ENCODE data around the gene TMEM91.
"Not testable (repeated sequence)": the region's sequence is repeated elsewhere in the genome, so short reads cannot be mapped to it uniquely, and the experiment has no call there.

TMEM91 gene

GRCh38 chr19:41381536-41381935, 5.2 kb downstream of the TMEM91 start:
- not testable (repeated sequence) for FAIRE-seq

GRCh38 chr19:41384351-41384750, 8.0 kb downstream of the TMEM91 start:
- FAIRE-seq, result no peak

- FAIRE-seq, result no peak
Measured at GRCh38 chr19:41386442-41386841, 10.1 kb downstream of the TMEM91 start.

GRCh38 chr19:41391618-41392017, 15.3 kb downstream of the TMEM91 start:
- FAIRE-seq, result no peak

- FAIRE-seq, result no peak
Measured at GRCh38 chr19:41392775-41393174, 16.4 kb downstream of the TMEM91 start.

GRCh38 chr19:41395355-41395754, 19.0 kb downstream of the TMEM91 start:
- no peak for FAIRE-seq

GRCh38 chr19:41397086-41398049, 21.0 kb downstream of the TMEM91 start, which contains the start of the genes BCKDHA and EXOSC5:
Gene BCKDHA (plus strand): TSS chr19:41397818. CDS start chr19:41397828, 10 bp downstream.
Gene EXOSC5 (minus strand): TSS chr19:41397359. CDS start chr19:41397328, 31 bp downstream.
- FAIRE-seq, result peak; percentile 98

GRCh38 chr19:41398050-41398418, 21.7 kb downstream of the TMEM91 start:
- no peak for FAIRE-seq

- no peak for FAIRE-seq
Measured at GRCh38 chr19:41398598-41398997, 22.3 kb downstream of the TMEM91 start.

- no peak for FAIRE-seq
Measured at GRCh38 chr19:41399091-41399490, 22.8 kb downstream of the TMEM91 start.

GRCh38 chr19:41399525-41399924, 23.2 kb downstream of the TMEM91 start:
- no peak for FAIRE-seq

GRCh38 chr19:41401483-41401882, 25.1 kb downstream of the TMEM91 start:
- FAIRE-seq, result no peak

GRCh38 chr19:41402010-41402409, 25.7 kb downstream of the TMEM91 start:
- no peak for FAIRE-seq

- no peak for FAIRE-seq
Measured at GRCh38 chr19:41403181-41403970, 27.0 kb downstream of the TMEM91 start.

GRCh38 chr19:41405776-41406175, 29.4 kb downstream of the TMEM91 start:
- FAIRE-seq, result no peak

- FAIRE-seq, result no peak
Measured at GRCh38 chr19:41407271-41407670, 30.9 kb downstream of the TMEM91 start.

- no peak for FAIRE-seq
Measured at GRCh38 chr19:41408256-41408655, 31.9 kb downstream of the TMEM91 start.

- not testable (repeated sequence) for FAIRE-seq
Measured at GRCh38 chr19:41408846-41409245, 32.5 kb downstream of the TMEM91 start.

GRCh38 chr19:41409288-41409687, 33.0 kb downstream of the TMEM91 start:
- no peak for FAIRE-seq

GRCh38 chr19:41410336-41411054, 34.2 kb downstream of the TMEM91 start:
- no peak for FAIRE-seq

- no peak for FAIRE-seq
Measured at GRCh38 chr19:41411100-41411967, 35.0 kb downstream of the TMEM91 start.

GRCh38 chr19:41411968-41412265, 35.6 kb downstream of the TMEM91 start:
- no peak for FAIRE-seq
